Activated T-helper 1 cell treated with anti-CD3 and anti-CD28 coated beads, Interleukin-2, amount 50 U/mL, for 16 hours (primary cell): ENCODE measurements around the gene PACSIN2.

Experiments
- DNase-seq, 2 donors: peaks; one replicate each; pipeline ENCODE4 v3.0.0-alpha.2; 2020; ENCODE audit warnings: low read depth in 1 of 2, low spot score in 1 of 2

Gene PACSIN2

GRCh38 chr22:42866100-42866499, 148.8 kb downstream of the PACSIN2 start:
- no peak for DNase-seq

GRCh38 chr22:42865536-42865935, 149.4 kb downstream of the PACSIN2 start:
- no peak for DNase-seq

- DNase-seq: peak in 1 of 2 donors; percentile 29
These were observed 151.5 kb downstream of the PACSIN2 start for GRCh38 chr22:42863349-42863961.

GRCh38 chr22:42862045-42862734, 152.8 kb downstream of the PACSIN2 start:
- DNase-seq: no peak

GRCh38 chr22:42860968-42861367, 154.0 kb downstream of the PACSIN2 start:
- no peak for DNase-seq

- no peak for DNase-seq
These were observed 157.0 kb downstream of the PACSIN2 start for GRCh38 chr22:42857845-42858481.

- peak; percentile 89 to 93 for DNase-seq
These were observed 157.9 kb downstream of the PACSIN2 start, which contains the start of gene ARFGAP3 for GRCh38 chr22:42856865-42857704. Gene ARFGAP3 (minus strand): TSS chr22:42857273. CDS start chr22:42857182, 91 bp downstream.

- peak; percentile 15 to 16 for DNase-seq
These were observed 158.6 kb downstream of the PACSIN2 start for GRCh38 chr22:42856179-42856864.

GRCh38 chr22:42855721-42856120, 159.2 kb downstream of the PACSIN2 start:
- DNase-seq: no peak

GRCh38 chr22:42855211-42855610, 159.7 kb downstream of the PACSIN2 start:
- no peak for DNase-seq

- DNase-seq: no peak
These were observed 165.9 kb downstream of the PACSIN2 start for GRCh38 chr22:42848941-42849550.

- no peak for DNase-seq
These were observed 167.8 kb downstream of the PACSIN2 start for GRCh38 chr22:42847110-42847509.

GRCh38 chr22:42844756-42845155, 170.2 kb downstream of the PACSIN2 start:
- no peak for DNase-seq

- no peak for DNase-seq
These were observed 172.1 kb downstream of the PACSIN2 start for GRCh38 chr22:42842658-42843370.

GRCh38 chr22:42841444-42841843, 173.5 kb downstream of the PACSIN2 start:
- DNase-seq: no peak

- no peak for DNase-seq
These were observed 177.4 kb downstream of the PACSIN2 start for GRCh38 chr22:42837556-42837955.

- DNase-seq: no peak
These were observed 178.9 kb downstream of the PACSIN2 start for GRCh38 chr22:42836026-42836425.

- DNase-seq: no peak
These were observed 180.6 kb downstream of the PACSIN2 start for GRCh38 chr22:42834177-42834949.

- no peak for DNase-seq
These were observed 181.8 kb downstream of the PACSIN2 start for GRCh38 chr22:42833104-42833503.
